HEK293 (cell line): ENCODE data around the gene ELF3.

Experiments used
- BCL6B ChIP-seq: fragments of 450-650 bp; formaldehyde crosslinking; IDR thresholded peaks from 2 replicates; pipeline ENCODE4 v1.5.1; 2017; ENCODE audit warnings: missing biosample characterization, missing genetic modification characterization
- ELK4 ChIP-seq: IDR thresholded peaks from 2 replicates; pipeline ENCODE4 v1.6.1; 2011; ENCODE audit warnings: mild to moderate bottlenecking, low read depth, low read length, borderline replicate concordance
- GFI1B ChIP-seq: fragments of 450-650 bp; formaldehyde crosslinking; IDR thresholded peaks from 2 replicates; pipeline ENCODE4 v1.5.1; 2016; ENCODE audit warnings: missing biosample characterization, missing genetic modification characterization
- KLF16 ChIP-seq: fragments of 450-650 bp; formaldehyde crosslinking; IDR thresholded peaks from 2 replicates; pipeline ENCODE4 v1.5.1; 2017; ENCODE audit warnings: missing biosample characterization, missing genetic modification characterization
- KLF7 ChIP-seq: fragments of 450-650 bp; formaldehyde crosslinking; IDR thresholded peaks from 2 replicates; pipeline ENCODE4 v1.5.1; 2016; ENCODE audit warnings: missing biosample characterization, missing genetic modification characterization, borderline replicate concordance
- OSR2 ChIP-seq: fragments of 450-650 bp; formaldehyde crosslinking; IDR thresholded peaks from 2 replicates; pipeline ENCODE4 v1.5.1; 2016; ENCODE audit warnings: missing biosample characterization, missing genetic modification characterization
- PRDM1 ChIP-seq: fragments of 450-650 bp; formaldehyde crosslinking; IDR thresholded peaks from 2 replicates; pipeline ENCODE4; 2016; ENCODE audit warnings: missing biosample characterization, missing genetic modification characterization
- YY1 ChIP-seq: fragments of 450-650 bp; formaldehyde crosslinking; IDR thresholded peaks from 2 replicates; pipeline ENCODE4 v1.5.1; 2018; ENCODE audit warnings: missing biosample characterization, missing genetic modification characterization
- ZBTB7A ChIP-seq: fragments of 450-650 bp; formaldehyde crosslinking; IDR thresholded peaks from 2 replicates; pipeline ENCODE4 v1.5.1; 2016; ENCODE audit warnings: low read depth, missing biosample characterization, missing genetic modification characterization
- ZNF112 ChIP-seq: fragments of 450-650 bp; formaldehyde crosslinking; IDR thresholded peaks from 2 replicates; pipeline ENCODE4 v1.5.0; 2017; ENCODE audit warnings: missing biosample characterization, missing genetic modification characterization
- ZNF148 ChIP-seq: fragments of 450-650 bp; formaldehyde crosslinking; IDR thresholded peaks from 2 replicates; pipeline ENCODE4 v1.5.0; 2017; ENCODE audit warnings: missing biosample characterization, missing genetic modification characterization, borderline replicate concordance
- ZNF19 ChIP-seq: fragments of 450-650 bp; formaldehyde crosslinking; IDR thresholded peaks from 2 replicates; pipeline ENCODE4; 2016; ENCODE audit warnings: missing biosample characterization, missing genetic modification characterization, low read depth
- ZNF335 ChIP-seq: fragments of 450-650 bp; formaldehyde crosslinking; conservative IDR thresholded peaks from 2 replicates; pipeline ENCODE4 v1.5.1; 2016; ENCODE audit warnings: missing biosample characterization, missing genetic modification characterization
- ZNF404 ChIP-seq: fragments of 450-650 bp; formaldehyde crosslinking; IDR thresholded peaks from 2 replicates; pipeline ENCODE4 v1.5.1; 2017; ENCODE audit warnings: missing biosample characterization, missing genetic modification characterization
- ZNF426 ChIP-seq: fragments of 450-650 bp; formaldehyde crosslinking; IDR thresholded peaks from 2 replicates; pipeline ENCODE4 v1.5.1; 2017; ENCODE audit warnings: missing biosample characterization, missing genetic modification characterization, mild to moderate bottlenecking, inconsistent platforms, moderate library complexity
- ZNF48 ChIP-seq: fragments of 450-650 bp; formaldehyde crosslinking; IDR thresholded peaks from 2 replicates; pipeline ENCODE4 v1.5.1; 2016; ENCODE audit warnings: missing biosample characterization, missing genetic modification characterization
- ZNF488 ChIP-seq: fragments of 450-650 bp; formaldehyde crosslinking; IDR thresholded peaks from 2 replicates; pipeline ENCODE4 v1.5.1; 2016; ENCODE audit warnings: missing biosample characterization, missing genetic modification characterization
- ZNF518A ChIP-seq: fragments of 450-650 bp; formaldehyde crosslinking; conservative IDR thresholded peaks from 2 replicates; pipeline ENCODE4 v1.5.1; 2016; ENCODE audit warnings: low read depth, missing biosample characterization, missing genetic modification characterization
- ZNF555 ChIP-seq: fragments of 450-650 bp; formaldehyde crosslinking; conservative IDR thresholded peaks from 2 replicates; pipeline ENCODE4 v1.5.1; 2017; ENCODE audit warnings: missing biosample characterization, mild to moderate bottlenecking, missing genetic modification characterization, inconsistent platforms
- ZNF561 ChIP-seq: fragments of 450-650 bp; IDR thresholded peaks from 2 replicates; pipeline ENCODE4 v1.5.1; 2018; ENCODE audit warnings: missing biosample characterization, missing genetic modification characterization, borderline replicate concordance
- ZNF585B ChIP-seq: fragments of 450-650 bp; formaldehyde crosslinking; IDR thresholded peaks from 2 replicates; pipeline ENCODE4 v1.5.1; 2016; ENCODE audit warnings: missing biosample characterization, missing genetic modification characterization
- ZNF624 ChIP-seq: fragments of 450-650 bp; formaldehyde crosslinking; IDR thresholded peaks from 2 replicates; pipeline ENCODE4 v1.5.1; 2017; ENCODE audit warnings: missing biosample characterization, missing genetic modification characterization
- ZNF626 ChIP-seq: fragments of 450-650 bp; sonication (Bioruptor Pico); formaldehyde crosslinking; IDR thresholded peaks from 2 replicates; pipeline ENCODE4 v1.5.1; 2018; ENCODE audit warnings: missing biosample characterization, missing genetic modification characterization, inconsistent platforms
- ZNF692 ChIP-seq: fragments of 450-650 bp; formaldehyde crosslinking; IDR thresholded peaks from 2 replicates; pipeline ENCODE4 v1.5.1; 2016; ENCODE audit warnings: missing biosample characterization, missing genetic modification characterization
- ZNF704 ChIP-seq: fragments of 450-650 bp; formaldehyde crosslinking; IDR thresholded peaks from 2 replicates; pipeline ENCODE4 v1.5.1; 2016; ENCODE audit warnings: missing biosample characterization, missing genetic modification characterization
- ZNF792 ChIP-seq: fragments of 450-650 bp; formaldehyde crosslinking; IDR thresholded peaks from 2 replicates; pipeline ENCODE4 v1.5.1; 2016; ENCODE audit warnings: missing biosample characterization, missing genetic modification characterization

The ELF3 gene

GRCh38 chr1:202056644-202057334 lies 46.4 kb downstream of the ELF3 start (continued):
- TF ChIP-seq YY1 (tag by site-specific recombination), result 0 out of 2 replicates have a peak, but pooled peaks have one; percentile 18
- no peak for TF ChIP-seq ZNF19 (tag by site-specific recombination)
- no peak for TF ChIP-seq ZNF792 (tag by site-specific recombination)
- no peak for TF ChIP-seq ZNF488 (tag by site-specific recombination)
- no peak for TF ChIP-seq ZNF555
- TF ChIP-seq ZNF48 (tag by site-specific recombination), result no peak
- no peak for TF ChIP-seq ZNF704 (tag by site-specific recombination)
- TF ChIP-seq ZNF518A, result no peak; the same call in 1 of the 2 replicates
- 0 out of 2 replicates have a peak, but pooled peaks have one; percentile 26 for TF ChIP-seq KLF7 (tag by site-specific recombination)
- no peak for TF ChIP-seq ZNF148 (tag by site-specific recombination)
- TF ChIP-seq ELK4, result no peak
- TF ChIP-seq PRDM1 (tag by site-specific recombination), result no peak
- TF ChIP-seq ZNF426 (tag by site-specific recombination), result no peak
- TF ChIP-seq ZNF626 (tag by site-specific recombination), result no peak
- no peak for TF ChIP-seq ZNF585B
- no peak for TF ChIP-seq BCL6B
- no peak for TF ChIP-seq ZNF404 (tag by site-specific recombination)
- TF ChIP-seq ZNF624 (tag by site-specific recombination), result no peak
- TF ChIP-seq GFI1B (tag by site-specific recombination), result no peak
- no peak for TF ChIP-seq ZNF692 (tag by site-specific recombination)
- TF ChIP-seq ZNF112 (tag by site-specific recombination), result no peak
- 0 out of 2 replicates have a peak, but pooled peaks have one; percentile 8 for TF ChIP-seq ZNF335
- TF ChIP-seq ZNF561 (tag by site-specific recombination), result peak; percentile 33; the same call in 1 of the 2 replicates
- TF ChIP-seq ZBTB7A (tag by site-specific recombination), result no peak
- peak; percentile 55; the same call in 1 of the 2 replicates for TF ChIP-seq KLF16
- TF ChIP-seq OSR2 (tag by site-specific recombination), result no peak
